SK-N-SH (cell line): Measurements from ENCODE around the gene UBXN6. TPM values are rescaled to one million over a fixed set of nuclear protein-coding genes. Genes with fewer than 3 reads are reported as not detected.

Experiments
- CTCF ChIA-PET: fragments of 300-600, 350-600 bp; formaldehyde crosslinking; extraction: SDS; loops from one replicate; lab custom pipeline; 2021; lab: Yijun Ruan, JAX
- POLR2A ChIA-PET: fragments of 350-600 bp; sonication (Branson Sonifier 250); formaldehyde crosslinking; extraction: SDS; loops from one replicate; lab custom pipeline; 2020; ENCODE audit warnings: antibody characterized with exemption, inconsistent platforms; lab: Yijun Ruan, JAX
- DNase-seq: peaks from one replicate; pipeline ENCODE4 v3.0.0; 2012
- H2AFZ ChIP-seq: fragments of 200-600 bp; sonication (generic); 2 replicates; pipeline ENCODE4 v1.8.1; 2016; ENCODE audit warnings: antibody characterized with exemption, mild to moderate bottlenecking, low read depth
- H3F3A ChIP-seq: fragments of 200-600 bp; sonication (generic); replicated peaks from 2 replicates; pipeline ENCODE3; 2016; ENCODE audit warnings: antibody characterized with exemption, mild to moderate bottlenecking; ENCODE audit not compliant: insufficient read depth
- H3K27ac ChIP-seq, 2 experiments: fragments of 200-500 bp in 1 of 2; fragments of 200-600 bp in 1 of 2; sonication (Bioruptor generic) in 1 of 2; sonication (generic), shearing (Covaris generic) in 1 of 2; 2 replicates each; pipeline versions ENCODE4 v1.5.1 to v1.6.1; 2014 to 2016; ENCODE audit warnings: low read depth in 2 of 2, inconsistent platforms in 1 of 2, low read length in 1 of 2, mild to moderate bottlenecking in 1 of 2, mixed read lengths in 1 of 2
- H3K27me3 ChIP-seq: fragments of 200-600 bp; sonication (generic), shearing (Covaris generic); 2 replicates; pipeline ENCODE4 v1.6.1; 2016; ENCODE audit warnings: mixed run types; ENCODE audit not compliant: insufficient read depth
- H3K36me3 ChIP-seq, 2 experiments: fragments of 200-500 bp in 1 of 2; fragments of 200-600 bp in 1 of 2; sonication (Bioruptor generic) in 1 of 2; sonication (generic) in 1 of 2; replicated peaks in 1 of 2; 2 replicates each; pipeline versions ENCODE3 to v1.5.1; 2014 to 2016; ENCODE audit warnings: low read length in 1 of 2, mild to moderate bottlenecking in 1 of 2; ENCODE audit not compliant: insufficient read depth in 2 of 2, control insufficient read depth in 1 of 2
- H3K4me1 ChIP-seq, 2 experiments: fragments of 200-500 bp in 1 of 2; fragments of 200-600 bp in 1 of 2; sonication (Bioruptor generic) in 1 of 2; sonication (generic), shearing (Covaris generic) in 1 of 2; 2 replicates each; pipeline versions ENCODE4 v1.5.1 to v1.6.1; 2014 to 2016; ENCODE audit warnings: low read depth in 1 of 2, low read length in 1 of 2, mixed run types in 1 of 2; ENCODE audit not compliant: insufficient read depth in 2 of 2, control insufficient read depth in 1 of 2
- H3K4me2 ChIP-seq: fragments of 200-600 bp; sonication (generic), shearing (Covaris generic); 2 replicates; pipeline ENCODE4 v1.6.1; 2017; ENCODE audit warnings: mixed run types
- H3K4me3 ChIP-seq, 2 experiments: fragments of 200-500 bp in 1 of 2; fragments of 200-600 bp in 1 of 2; sonication (Bioruptor generic) in 1 of 2; sonication (generic), shearing (Covaris generic) in 1 of 2; 2 replicates each; pipeline versions ENCODE4 v1.5.1 to v1.8.1; 2014 to 2016; ENCODE audit warnings: low read depth in 2 of 2, inconsistent platforms in 1 of 2, low read length in 1 of 2, mild to moderate bottlenecking in 1 of 2, mixed read lengths in 1 of 2, moderate library complexity in 1 of 2
- H3K79me2 ChIP-seq: fragments of 200-600 bp; sonication (generic); 2 replicates; pipeline ENCODE4 v1.8.1; 2017; ENCODE audit warnings: mild to moderate bottlenecking; ENCODE audit not compliant: insufficient read depth
- H3K9ac ChIP-seq: fragments of 200-600 bp; sonication (generic); 2 replicates; pipeline ENCODE4 v1.6.1; 2017; ENCODE audit warnings: mixed run types
- H3K9me2 ChIP-seq: fragments of 200-600 bp; sonication (generic); 2 replicates; pipeline ENCODE4 v1.6.1; 2017; ENCODE audit warnings: mixed run types
- H3K9me3 ChIP-seq: fragments of 200-600 bp; sonication (generic); 2 replicates; pipeline ENCODE4 v1.6.1; 2017; ENCODE audit warnings: mixed run types, mild to moderate bottlenecking, moderate library complexity
- H4K20me1 ChIP-seq: fragments of 200-600 bp; sonication (generic); 2 replicates; pipeline ENCODE4 v1.6.1; 2017; ENCODE audit warnings: mild to moderate bottlenecking, mixed run types; ENCODE audit not compliant: insufficient read depth
- EP300 ChIP-seq, 2 experiments: IDR thresholded peaks; 2 replicates each; pipeline versions ENCODE4 v1.4.0 to v1.6.1; 2012; ENCODE audit warnings: borderline replicate concordance in 1 of 2, low read depth in 1 of 2, low read length in 1 of 2
- FOSL2 ChIP-seq: IDR thresholded peaks from 2 replicates; pipeline ENCODE4 v1.4.0; 2012; ENCODE audit warnings: low read depth, mild to moderate bottlenecking, moderate library complexity, borderline replicate concordance
- FOXJ3 ChIP-seq: sonication (generic); formaldehyde crosslinking; IDR thresholded peaks from 2 replicates; pipeline ENCODE4 v1.5.1; 2020; ENCODE audit warnings: mild to moderate bottlenecking, missing genetic modification reagents
- GABPA ChIP-seq: IDR thresholded peaks from 2 replicates; pipeline ENCODE4 v1.4.0; 2012; ENCODE audit warnings: low read depth, mild to moderate bottlenecking
- RCOR1 ChIP-seq: fragments of 150-350 bp; IDR thresholded peaks from 2 replicates; pipeline ENCODE4 v1.6.1; 2017; ENCODE audit warnings: antibody characterized with exemption, low read length
- RXRA ChIP-seq: IDR thresholded peaks from 2 replicates; pipeline ENCODE4 v1.4.0; 2012; ENCODE audit warnings: low read depth, mild to moderate bottlenecking, borderline replicate concordance
- TCF12 ChIP-seq: IDR thresholded peaks from 2 replicates; pipeline ENCODE4 v1.4.0; 2012
- YY1 ChIP-seq: IDR thresholded peaks from 2 replicates; pipeline ENCODE4 v1.4.0; 2012; ENCODE audit warnings: low read depth, mild to moderate bottlenecking
- WGBS: methylation state at CpG from one replicate; pipeline ENCODE4 v1.1.6; 2017; ENCODE audit warnings: low lambda C conversion rate; 5-methylcytosine and 5-hydroxymethylcytosine counted together
- polyA plus RNA-seq, 3 experiments: library from polyadenylated mRNA; depleted of rRNA; stranded (reverse); fragments of >200 nt; gene quantifications; 2 replicates each; pipeline ENCODE4 v1.2.3, GENCODE V29; 2012
- TF ChIP-seq, protein P1 (sequence below): IDR thresholded peaks from 2 replicates; pipeline ENCODE4; 2012
- TF ChIP-seq, protein P2 (sequence below): IDR thresholded peaks from 2 replicates; pipeline ENCODE4 v1.6.1; 2012; ENCODE audit warnings: mild to moderate bottlenecking, low read depth, low read length, moderate library complexity

UBXN6 gene
- polyA plus RNA-seq, 1 of the 3 experiments (the other 2 are of a cell fraction) = 110 TPM

DNA sequence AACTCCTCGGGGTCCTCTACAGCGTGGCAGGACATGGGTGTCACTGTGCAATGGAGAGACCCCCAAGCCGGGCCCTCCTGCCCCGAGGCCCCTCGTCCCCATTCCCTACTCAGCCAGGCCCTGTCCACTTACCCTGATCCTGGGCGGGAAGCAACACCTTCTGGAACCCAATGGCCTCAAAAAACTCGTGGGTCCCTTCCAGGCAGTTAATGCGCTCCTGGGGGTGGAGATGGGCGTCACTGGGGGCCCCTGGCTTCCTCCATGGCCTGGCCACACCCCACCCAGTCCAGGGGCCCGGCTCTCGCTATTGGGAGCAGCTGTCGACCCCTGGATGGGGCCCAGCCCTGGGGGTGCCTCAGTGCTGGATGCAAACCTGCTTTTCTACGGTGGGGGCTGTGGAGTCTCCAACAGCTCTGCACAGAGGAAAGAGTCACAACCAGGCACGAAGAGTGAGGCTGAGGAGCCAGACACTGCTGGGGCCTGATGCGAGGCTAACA lies 10.8 kb downstream of the UBXN6 start:
- Histone ChIP-seq H3K27me3 (no peaks in the 10 kb centered on the region), H4K20me1 (no peaks in the 10 kb centered on the region), H3K9me2 (no peaks in the 10 kb centered on the region), H3K36me3 (peaks cover 0 to 59% of the 10 kb centered on the region in 2 experiments), H2AFZ (no peak overlapping the region), H3K4me2 (no peak overlapping the region), H3K9ac (no peak overlapping the region), H3K9me3 (no peaks in the 10 kb centered on the region), H3K79me2 (no peaks in the 10 kb centered on the region), H3K4me1 (no peaks in the 10 kb centered on the region), H3F3A (peaks cover 6% of the 10 kb centered on the region), H3K27ac (no peak overlapping the region), H3K4me3 (no peak overlapping the region)
- DNase-seq = no peak
- POLR2A ChIA-PET = no interaction called here
- CTCF ChIA-PET = no interaction called here
- no peak for TF ChIP-seq YY1
- WGBS = 86% methylated on average over 11 of the region's 15 CpGs

DNA sequence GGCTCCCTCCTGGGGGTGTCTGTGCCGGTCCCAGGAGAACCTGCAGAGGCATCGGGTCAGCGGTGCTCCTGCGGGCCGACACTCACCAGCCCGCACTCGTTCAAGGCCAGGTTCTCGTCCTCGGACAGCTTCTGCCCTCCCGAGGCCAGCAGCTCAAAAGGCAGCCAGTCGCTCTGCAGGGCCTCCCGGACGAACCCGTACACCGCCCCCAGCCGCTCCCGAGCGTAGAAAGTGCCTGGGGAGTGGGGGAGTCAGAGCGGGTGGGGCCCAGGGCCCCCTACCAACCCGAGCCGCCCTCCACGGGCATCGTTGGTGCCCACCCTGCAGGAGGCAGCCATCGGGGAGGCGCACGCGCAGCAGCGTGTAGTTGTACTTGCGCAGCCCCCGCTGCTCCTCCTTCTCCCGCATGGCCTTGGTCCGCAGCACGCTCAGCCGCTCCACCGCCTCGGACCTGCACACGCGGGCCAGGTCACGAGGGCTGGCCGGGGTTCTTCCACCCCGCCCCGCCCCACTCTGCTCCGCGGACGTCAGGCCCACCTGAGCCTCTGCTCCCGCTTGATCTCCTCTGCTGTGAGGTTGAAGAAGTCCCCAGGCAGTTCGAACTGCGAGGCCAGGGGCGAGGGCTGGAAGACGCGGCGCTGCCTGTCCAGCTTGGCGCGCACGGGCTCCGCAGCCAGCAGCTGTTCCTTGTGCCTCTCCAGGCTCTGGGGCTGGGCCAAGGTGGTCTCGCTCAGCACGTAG lies 11.5 kb downstream of the UBXN6 start:
- WGBS = 94% methylated on average over 29 of the region's 58 CpGs
- CTCF ChIA-PET = interaction anchor here (0.7 kb wide), 1 partner anchor 12 kb away, joined by 3 read pairs; no protein-coding TSS in a partner anchor

More for the DNA sequence above, 11.5 kb downstream of the UBXN6 start:
- Histone ChIP-seq H3K36me3 (peaks cover 0 to 59% of the 10 kb centered on the region in 2 experiments), H3F3A (peaks cover 3% of the 10 kb centered on the region), H3K79me2 (no peaks in the 10 kb centered on the region), H4K20me1 (no peaks in the 10 kb centered on the region), H3K27me3 (no peaks in the 10 kb centered on the region), H3K27ac (no peak overlapping the region), H3K4me1 (no peaks in the 10 kb centered on the region), H3K4me3 (no peak overlapping the region), H3K9ac (no peak overlapping the region), H3K9me3 (no peaks in the 10 kb centered on the region), H3K4me2 (no peak overlapping the region), H2AFZ (no peak overlapping the region)
- POLR2A ChIA-PET = no interaction called here
- DNase-seq = peak; percentile 35
- TF ChIP-seq, protein P1, sequence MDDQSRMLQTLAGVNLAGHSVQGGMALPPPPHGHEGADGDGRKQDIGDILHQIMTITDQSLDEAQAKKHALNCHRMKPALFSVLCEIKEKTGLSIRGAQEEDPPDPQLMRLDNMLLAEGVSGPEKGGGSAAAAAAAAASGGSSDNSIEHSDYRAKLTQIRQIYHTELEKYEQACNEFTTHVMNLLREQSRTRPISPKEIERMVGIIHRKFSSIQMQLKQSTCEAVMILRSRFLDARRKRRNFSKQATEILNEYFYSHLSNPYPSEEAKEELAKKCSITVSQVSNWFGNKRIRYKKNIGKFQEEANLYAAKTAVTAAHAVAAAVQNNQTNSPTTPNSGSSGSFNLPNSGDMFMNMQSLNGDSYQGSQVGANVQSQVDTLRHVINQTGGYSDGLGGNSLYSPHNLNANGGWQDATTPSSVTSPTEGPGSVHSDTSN = no peak
- TF ChIP-seq RCOR1 (no peak), FOSL2 (no peak), RXRA (no peak), YY1 (no peak), FOXJ3 (CRISPR knock-in tag) (no peak), TCF12 (no peak), GABPA (no peak), EP300 (IDR thresholded peaks at IDR 0.05; ENCODE audit: borderline replicate concordance in 1 of 2, low read depth in 1 of 2, low read length in 1 of 2) (no peak)
- TF ChIP-seq, protein P2, sequence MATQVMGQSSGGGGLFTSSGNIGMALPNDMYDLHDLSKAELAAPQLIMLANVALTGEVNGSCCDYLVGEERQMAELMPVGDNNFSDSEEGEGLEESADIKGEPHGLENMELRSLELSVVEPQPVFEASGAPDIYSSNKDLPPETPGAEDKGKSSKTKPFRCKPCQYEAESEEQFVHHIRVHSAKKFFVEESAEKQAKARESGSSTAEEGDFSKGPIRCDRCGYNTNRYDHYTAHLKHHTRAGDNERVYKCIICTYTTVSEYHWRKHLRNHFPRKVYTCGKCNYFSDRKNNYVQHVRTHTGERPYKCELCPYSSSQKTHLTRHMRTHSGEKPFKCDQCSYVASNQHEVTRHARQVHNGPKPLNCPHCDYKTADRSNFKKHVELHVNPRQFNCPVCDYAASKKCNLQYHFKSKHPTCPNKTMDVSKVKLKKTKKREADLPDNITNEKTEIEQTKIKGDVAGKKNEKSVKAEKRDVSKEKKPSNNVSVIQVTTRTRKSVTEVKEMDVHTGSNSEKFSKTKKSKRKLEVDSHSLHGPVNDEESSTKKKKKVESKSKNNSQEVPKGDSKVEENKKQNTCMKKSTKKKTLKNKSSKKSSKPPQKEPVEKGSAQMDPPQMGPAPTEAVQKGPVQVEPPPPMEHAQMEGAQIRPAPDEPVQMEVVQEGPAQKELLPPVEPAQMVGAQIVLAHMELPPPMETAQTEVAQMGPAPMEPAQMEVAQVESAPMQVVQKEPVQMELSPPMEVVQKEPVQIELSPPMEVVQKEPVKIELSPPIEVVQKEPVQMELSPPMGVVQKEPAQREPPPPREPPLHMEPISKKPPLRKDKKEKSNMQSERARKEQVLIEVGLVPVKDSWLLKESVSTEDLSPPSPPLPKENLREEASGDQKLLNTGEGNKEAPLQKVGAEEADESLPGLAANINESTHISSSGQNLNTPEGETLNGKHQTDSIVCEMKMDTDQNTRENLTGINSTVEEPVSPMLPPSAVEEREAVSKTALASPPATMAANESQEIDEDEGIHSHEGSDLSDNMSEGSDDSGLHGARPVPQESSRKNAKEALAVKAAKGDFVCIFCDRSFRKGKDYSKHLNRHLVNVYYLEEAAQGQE = no peak
- TF ChIP-seq, all 33 proteins: peak for 0
- H3K9me2 ChIP-seq = no peaks in the 10 kb centered on the region
